Measurements from ENCODE around the gene CLCN1.

- TF ChIP-seq CTCF (IDR thresholded peaks at IDR 0.05) = no peak
- no peak for TF ChIP-seq POLR2A (IDR thresholded peaks at IDR 0.05)
These were observed 4.7 kb downstream of the CLCN1 start for GRCh38 chr7:143320620-143321019.
